Endothelial cell of hepatic sinusoid (primary cell): ENCODE data around the gene STXBP5L.
"Not testable (repeated sequence)": the region's sequence is repeated elsewhere in the genome, so short reads cannot be mapped to it uniquely, and the experiment has no call there.

ENCODE experiments used
- in situ Hi-C: cut with HindIII; loops from 2 replicates; pipeline ENCODE4 v1.10.0; 2017; ENCODE audit warnings: low sequenced_read_pairs

STXBP5L gene

DNA sequence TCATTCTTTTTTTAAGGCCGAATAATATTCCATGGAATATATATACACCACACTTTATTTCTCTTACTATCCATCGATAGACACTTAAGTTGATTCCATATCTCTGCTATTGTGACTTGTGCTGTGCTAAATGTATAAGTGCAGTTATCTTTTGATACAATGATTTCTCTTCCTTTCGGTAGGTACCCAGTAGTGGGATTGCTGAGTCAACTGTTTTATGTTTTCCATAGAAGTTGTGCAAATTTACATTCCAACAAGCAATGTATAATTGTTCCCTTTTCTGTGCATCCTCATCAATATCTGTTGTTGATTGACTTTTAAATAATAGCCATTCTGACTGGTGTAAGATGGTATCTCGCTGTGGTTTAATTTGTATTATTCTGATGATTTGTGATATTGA is 81.0 kb downstream of the STXBP5L start:
- in situ Hi-C loops: no loop called here

DNA sequence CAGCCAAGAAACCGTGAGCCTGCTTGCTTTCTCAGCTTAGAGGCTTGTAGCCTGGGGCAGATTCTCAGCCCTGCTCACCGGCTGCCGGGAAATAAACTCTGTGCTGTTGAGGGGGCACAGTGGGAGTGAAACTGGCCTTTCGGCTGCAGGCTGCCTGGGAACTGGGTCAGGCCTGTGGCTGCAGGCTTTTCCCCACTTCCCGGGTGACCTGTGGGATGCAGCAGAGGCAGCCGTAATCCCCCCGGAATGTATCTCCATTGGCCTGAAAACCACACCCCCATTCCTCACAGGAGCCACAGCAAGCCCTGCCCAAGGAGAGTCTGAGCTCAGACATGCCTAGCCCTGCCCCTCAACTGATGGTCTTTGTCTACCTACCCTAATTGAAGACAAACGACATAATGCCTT is 110.9 kb downstream of the STXBP5L start:
- in situ Hi-C loops: no loop called here

DNA sequence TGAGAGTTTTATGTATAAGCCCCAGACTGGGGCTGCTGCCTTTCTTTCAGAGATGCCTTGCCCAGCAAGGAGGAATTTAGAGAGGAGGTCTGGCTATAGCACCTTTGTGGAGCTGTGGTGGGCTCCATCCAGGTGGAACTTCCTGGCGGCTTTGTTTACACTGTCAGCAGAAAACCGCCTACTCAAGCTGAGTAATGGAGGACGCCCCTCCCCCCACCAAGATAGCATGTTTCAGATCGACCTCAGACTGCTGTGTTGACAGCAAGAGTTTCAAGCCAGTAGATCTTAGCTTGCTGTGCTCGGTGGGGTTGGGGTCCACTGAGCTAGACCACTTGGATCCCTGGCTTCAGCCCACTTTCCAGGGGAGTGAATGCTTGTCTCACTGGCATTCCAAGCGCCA is 155.6 kb downstream of the STXBP5L start:
- in situ Hi-C loops: no loop called here

DNA sequence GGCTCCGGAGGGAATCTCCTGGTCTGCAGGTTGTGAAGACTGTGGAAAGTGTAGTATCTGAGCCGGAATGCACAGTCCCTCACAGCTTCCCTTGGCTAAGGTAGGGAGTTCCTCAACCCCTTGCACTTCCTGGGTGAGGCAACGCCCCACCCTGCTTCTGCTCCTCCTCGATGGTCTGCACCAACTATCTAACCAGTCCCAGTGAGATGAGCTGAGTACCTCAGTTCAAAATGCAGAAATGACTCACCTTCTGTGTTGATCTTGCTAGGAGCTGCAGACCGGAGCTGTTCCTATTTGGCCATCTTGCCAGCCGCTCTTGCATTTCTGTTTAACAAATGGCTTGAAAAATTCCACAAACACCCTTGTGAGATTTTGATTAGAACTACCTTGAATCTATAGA is 156.1 kb downstream of the STXBP5L start:
- in situ Hi-C loops: no loop called here

DNA sequence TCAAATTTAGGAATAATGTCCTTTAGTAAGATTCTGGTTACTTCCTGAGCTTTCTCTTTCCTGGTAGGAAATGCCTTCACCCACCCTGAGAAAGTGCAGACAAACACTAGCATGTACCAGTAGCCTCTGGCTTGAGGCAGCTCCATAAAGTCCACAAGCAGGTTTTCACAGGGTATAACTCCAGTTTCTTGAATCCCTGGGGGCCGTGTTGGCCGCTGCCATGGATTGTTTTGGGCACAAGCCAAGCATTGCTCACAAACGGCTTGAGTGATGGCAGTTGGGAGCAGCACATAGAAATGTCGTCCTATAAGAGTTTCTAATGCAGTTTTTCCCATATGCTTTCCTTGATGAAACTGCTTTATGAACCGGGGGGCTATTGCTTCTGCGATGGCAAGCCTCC is 164.1 kb downstream of the STXBP5L start:
- in situ Hi-C loops: no loop called here

DNA sequence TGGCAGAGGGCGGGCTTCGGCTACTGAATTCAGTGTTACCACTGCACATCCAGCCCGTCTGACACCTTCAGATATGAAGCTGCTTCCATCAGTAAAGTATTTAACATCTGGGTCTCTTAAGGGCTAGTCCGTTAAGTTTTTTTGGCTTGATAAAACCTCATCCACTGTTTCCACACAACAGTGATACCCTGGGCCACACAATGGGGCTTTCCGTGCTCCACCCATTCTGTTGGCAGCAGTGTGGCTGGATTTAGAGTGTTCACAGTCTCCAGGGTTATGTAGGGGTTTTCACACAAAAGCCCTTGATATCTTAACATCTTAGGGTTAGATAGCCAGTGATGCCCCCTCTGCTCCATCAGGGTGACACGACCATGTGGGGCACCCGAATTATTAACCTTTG is 165.0 kb downstream of the STXBP5L start:
- in situ Hi-C loops: no loop called here

DNA sequence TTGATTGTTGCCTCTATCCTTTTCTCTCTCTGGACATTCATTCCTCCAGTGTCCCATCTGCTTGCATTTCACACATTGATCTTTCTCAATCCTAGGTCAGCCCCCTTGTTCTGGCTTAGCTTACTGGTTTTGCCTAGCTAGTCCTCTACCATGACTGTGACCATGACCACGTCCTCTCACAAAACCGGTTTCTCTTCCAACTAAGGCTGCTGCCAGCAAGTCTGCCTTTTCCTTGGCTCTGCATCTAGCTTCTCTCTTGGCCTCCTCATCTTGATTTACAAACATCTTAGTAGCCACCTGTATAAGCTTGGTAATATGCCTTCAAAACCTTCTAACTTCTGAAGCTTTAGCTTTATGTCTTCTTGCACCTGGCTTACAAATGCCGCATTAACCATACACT is 167.2 kb downstream of the STXBP5L start:
- in situ Hi-C loops: no loop called here

DNA sequence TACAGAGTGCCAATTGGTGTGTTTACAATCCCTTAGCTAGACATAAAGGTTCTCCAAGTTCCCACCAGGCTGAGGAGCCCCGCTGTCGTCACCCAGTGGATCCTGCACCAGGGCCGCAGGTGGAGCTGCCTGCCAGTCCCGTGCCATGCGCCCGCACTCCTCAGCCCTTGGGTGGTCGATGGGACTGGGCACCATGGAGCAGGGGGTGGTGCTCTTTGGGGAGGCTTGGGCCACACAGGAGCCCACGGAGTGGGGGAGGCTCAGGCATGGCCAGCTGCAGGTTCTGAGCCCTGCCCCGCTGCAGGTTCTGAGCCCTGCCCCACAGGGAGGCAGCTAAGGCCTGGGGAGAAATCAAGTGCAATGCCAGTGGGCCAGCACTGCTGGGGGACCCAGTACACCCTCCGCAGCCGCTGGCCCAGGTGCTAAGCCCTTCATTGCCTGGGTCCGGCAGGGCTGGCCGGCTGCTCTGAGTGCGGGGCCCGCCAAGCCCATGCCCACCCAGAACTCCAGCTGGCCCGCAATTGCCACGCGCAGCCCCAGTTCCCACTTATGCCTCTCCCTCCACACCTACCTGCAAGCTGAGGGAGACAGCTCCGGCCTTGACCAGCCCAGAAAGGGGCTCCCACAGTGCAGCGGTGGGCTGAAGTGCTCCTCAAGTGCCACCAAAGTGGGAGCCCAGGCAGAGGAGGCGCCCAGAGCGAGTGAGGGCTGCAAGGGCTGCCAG is 170.5 kb downstream of the STXBP5L start:
- in situ Hi-C loops: not testable (repeated sequence)

DNA sequence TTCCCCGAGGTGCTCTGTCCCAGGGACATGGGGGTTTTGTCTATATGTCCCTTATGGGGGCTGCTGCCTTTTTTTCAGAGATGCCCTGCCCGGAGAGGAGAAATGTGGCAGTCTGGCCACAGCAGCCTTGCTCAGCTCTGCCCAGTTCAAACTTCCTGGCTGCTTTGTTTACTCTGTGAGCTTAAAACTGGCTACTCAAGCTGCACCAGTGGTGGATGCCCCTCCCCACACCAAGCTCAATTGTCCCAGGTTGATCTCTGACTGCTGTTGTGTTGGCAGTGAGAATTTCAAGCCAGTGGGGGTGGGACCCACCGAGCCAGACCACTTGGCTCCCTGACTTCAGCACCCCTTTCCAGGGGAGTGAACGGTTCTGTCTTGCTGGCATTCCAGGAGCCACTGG is 188.9 kb downstream of the STXBP5L start:
- in situ Hi-C loops: no loop called here

DNA sequence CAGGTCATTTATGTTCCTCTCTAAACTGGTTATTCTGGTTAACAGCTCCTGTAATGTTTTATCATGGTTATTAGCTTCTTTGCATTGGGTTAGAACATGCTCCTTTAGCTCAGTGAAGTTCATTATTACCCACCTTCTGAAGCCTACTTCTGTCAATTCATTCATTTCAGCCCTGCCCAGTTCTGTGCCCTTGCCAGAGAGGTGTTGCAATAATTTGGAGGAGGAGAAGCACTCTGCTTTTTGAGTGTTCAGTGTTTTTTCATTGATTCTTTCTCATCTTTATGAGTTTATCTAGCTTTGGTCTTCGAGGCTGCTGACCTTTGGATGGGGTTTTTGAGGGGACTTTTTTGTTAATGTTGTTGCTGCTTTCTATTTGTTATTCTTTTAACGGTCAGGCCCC is 203.1 kb downstream of the STXBP5L start:
- in situ Hi-C loops: not testable (repeated sequence)

DNA sequence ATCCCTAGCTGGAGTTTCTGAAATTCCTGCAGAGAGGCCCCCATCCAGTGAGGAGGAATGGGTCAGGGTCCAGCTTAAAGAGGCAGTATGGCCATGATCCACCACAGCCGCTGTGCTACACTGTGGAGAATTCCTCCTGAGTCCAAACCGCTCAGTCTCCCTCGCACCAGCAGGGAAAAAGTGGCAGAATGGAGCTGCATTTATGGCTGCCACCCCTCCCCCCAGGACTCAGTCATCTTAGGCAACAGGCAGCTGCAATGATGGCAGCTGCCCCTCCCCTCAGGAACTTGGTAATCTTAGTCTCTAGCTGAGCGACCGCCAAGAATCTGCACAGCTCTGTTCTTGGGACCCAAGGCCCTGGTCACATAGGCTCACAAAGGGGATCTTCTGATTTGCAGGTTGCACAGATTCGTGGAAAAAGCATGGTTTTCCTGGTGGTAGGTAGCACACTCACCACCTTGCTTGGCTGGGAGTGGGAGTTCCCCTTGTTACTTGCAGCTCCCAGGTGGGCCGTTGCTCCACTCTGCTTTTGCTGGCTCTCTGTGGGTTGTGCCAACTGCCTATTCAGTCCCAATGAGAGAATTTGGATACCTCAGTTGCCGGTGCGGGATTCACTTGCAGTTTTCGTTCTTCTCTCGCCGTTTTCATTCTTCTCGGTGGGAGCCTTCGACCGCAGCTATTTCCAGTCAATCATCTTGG is 204.1 kb downstream of the STXBP5L start:
- in situ Hi-C loops: no loop called here

DNA sequence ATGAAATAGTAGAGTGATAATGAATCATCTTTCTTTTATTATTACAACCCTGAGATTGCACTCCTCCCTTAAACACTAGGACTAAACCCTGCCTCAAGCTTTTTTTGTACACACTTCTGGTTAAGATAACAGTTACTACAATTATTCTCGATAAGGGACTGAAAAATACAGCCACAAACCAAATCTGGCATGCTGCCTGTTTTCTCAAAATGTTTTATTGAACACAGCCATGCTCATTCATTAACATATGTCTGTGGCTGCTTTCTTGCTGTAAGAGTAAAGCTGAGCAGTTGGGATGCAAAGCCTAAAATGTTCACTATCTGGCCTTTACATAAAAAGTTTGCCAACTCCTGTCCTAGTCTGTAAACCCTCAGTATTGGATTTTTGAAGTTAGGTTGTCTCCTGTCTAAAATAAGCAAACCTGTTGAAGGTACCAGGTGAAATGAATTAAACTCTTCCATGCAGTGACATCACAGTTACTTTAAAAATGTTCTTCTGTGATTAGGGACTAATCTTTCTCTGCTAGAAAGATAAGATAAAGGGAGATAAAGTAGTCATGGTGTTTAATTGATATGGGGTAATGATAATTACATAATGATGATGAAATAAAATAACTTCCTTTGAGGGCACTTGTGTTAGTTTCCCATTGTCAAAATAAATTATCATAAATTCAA is 218.2 kb downstream of the STXBP5L start:
- in situ Hi-C loops: no loop called here

DNA sequence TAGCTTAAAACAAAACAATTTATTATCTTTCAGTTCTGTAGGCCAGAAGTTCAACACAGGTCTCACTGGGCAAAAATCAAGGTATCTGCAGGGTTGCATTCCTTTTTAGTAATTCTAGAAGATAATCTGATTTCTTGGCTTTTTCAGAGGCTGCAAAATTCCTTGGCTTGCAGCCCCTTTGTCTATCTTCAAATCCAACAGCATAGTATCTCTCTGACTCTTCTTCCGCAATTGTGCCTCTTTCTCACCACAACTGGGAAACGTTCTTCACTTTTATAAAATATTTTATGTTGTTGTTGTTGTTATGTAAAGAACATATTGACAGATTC is 218.7 kb downstream of the STXBP5L start:
- in situ Hi-C loops: no loop called here

DNA sequence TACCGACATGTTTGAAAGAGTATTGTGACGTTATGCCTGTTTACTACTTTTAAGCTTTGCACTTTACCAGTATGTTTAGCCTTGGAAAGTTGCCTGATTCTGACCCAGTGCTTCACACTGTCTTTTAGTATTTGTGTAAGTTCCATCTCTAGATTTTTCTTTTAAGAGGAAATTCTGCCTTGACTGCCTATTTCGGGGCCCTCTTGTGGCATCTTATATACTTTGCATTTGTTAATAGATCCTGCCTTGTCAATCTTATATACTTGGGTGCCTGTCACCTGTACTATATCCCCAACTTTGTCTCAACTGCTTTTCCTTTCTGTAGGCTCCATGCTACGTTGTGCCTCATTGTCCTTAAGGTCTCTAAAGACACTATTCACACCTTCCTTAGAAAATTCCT is 244.6 kb downstream of the STXBP5L start:
- in situ Hi-C loops: no loop called here

DNA sequence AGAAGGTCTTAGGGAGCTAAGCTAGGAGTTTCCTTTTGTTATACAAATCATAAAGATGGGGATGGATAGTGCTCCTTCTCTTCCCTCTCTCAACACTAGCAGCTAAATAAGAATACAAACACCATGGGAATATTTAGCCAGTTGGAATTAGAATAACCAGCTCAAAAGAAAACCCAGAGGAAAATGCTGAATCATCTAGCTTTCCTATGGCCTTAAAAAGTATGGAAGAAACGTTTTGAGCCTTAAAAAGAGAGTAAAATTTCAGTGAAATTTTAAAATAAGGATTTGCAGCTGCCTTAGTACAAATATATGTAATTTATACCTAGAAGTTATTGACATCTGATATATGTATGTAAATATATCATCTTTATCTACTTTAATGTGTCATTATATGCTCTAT is 245.8 kb downstream of the STXBP5L start:
- in situ Hi-C loops: no loop called here

DNA sequence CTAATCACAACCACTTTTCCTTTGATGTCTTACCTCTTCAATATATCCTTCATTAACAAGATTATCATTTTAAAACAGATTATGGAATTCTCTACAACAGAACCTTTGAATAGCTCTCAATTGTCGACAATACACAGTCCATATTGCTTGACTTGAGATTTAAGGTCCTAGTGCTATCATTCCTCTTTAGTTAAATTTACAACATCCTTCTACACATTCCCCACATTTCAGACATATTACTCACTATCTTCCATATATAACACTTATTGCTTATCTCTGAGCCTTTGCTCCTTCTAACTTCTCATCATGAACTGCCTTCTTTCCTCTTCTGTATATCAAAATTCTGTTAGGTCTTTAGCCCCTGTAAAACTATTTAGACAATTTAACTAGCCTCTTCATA is 247.0 kb downstream of the STXBP5L start:
- in situ Hi-C loops: no loop called here

DNA sequence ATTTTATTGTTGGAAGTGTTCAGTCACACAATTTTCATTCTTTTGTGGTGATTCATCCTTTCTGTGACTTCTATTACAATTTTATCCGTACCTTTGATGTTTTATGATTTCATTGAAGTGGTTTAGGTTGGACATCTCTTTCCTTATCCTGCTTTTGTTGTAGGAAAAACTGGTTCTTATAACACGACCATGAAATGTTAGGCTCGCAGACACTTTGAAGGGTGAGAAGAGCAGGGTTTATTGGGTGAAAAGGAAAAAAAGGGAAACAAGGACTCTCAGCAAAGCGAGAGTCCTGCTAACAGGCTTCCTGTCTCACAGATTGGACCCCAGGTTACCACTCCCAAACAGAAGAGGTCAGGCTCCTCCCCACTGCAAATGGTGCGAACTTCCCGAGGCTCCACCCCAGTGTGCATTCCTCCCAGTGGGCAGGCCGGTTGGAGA is 257.4 kb downstream of the STXBP5L start:
- in situ Hi-C loops: no loop called here

DNA sequence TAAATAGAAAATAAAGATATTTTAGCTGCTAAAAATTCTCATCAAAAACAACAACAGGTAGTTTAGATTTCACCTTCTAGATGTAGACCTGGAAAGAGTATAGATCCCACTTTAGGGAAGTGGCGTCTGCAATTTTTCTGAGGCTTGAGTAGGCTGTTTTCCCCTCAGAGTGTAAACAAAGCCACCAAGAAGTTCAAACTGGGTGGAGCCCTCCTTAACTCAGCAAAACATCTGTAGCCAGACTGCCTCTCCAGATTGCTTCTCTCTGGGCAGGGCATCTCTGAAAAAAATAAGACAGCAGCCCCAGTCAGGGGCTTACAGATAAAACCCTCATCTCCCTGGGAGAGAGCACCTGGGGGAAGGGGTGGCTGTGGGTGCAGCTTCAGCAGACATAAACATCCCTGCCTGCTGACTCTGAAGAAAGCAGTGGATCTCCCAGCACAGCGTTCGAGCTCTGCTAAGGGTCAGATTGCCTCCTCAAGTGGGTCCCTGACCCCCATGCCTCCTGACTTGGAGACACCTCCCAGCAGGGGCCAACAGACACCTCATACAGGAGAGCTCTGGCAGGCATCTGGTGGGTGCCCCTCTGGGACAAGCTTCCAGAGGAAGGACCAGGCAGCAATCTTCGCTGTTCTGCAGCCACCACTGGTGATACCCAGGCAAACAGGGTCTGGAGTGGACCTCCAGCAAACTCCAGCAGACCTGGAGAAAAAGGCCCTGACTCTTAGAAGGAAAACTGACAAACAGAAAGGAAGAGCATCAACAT is 259.6 kb downstream of the STXBP5L start:
- in situ Hi-C loops: no loop called here

DNA sequence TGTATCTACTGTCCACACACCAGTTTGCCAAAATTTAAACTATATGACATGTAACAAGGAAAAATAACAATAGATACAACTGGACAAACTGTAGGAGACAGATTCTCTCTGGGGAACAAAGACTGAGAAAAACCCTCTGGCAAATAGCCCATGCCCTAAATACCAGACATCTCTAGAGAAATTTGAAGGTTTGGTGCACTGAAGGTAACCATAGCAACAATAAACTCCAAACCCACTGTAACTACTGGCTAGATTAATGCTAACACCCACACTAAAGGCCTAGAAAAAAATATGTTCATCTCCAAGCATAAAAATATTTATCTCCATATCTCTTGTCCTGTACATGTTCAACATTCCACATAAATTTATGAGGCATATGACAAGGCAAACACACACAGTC is 267.1 kb downstream of the STXBP5L start:
- in situ Hi-C loops: no loop called here

DNA sequence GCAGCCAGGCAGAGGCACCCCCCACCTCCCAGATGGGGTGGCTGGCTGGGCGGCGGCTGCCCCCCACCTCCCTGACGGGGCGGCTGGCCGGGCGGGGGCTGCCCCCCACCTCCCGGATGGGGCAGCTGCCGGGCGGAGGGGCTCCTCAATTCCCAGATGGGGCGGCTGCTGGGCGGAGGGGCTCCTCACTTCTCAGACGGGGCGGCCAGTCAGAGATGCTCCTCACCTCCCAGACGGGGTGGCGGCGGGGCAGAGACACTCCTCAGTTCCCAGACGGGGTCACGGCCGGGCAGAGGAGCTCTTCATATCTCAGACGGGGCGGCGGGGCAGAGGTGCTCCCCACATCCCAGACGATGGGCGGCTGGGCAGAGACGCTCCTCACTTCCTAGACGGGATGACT is 282.6 kb downstream of the STXBP5L start:
- in situ Hi-C loops: not testable (repeated sequence)

DNA sequence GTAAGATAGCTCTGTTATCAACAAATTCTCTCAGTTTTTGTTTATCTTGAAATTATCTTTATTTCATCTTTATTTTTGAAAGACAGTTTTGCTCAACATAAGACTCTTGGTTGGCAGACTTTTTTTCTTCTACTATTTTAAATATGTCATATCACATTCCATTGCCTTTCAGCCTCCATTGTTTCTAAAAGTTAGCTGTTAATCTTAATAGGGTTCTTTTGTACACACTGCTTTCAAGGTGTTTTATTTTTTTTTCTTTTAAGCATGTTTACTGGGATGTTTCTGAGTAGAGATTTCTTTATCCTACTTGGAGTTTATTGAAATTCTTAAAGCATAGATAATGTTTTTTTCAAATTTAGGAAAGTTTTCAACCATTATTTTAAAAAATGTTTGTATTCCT is 294.6 kb downstream of the STXBP5L start:
- in situ Hi-C loops: no loop called here

DNA sequence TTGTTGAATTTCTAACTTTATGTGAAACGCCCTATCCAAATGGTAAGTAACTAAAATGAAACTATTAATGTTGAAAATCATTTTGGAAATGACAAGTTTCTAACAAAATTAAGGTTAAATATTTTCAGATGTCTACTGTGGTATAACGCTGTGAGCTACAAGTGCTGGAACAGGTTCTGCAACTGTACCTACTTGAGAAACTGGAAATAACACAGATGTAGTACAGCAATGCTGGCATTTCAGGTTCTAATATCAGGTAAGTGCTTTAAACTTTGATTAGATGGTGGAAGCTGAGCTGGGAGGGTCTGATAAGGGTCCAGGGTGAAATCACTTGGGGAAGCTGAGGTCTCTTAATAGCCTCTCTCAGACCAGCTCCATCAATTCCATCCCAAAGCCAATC is 315.1 kb downstream of the STXBP5L start:
- in situ Hi-C loops: no loop called here
